Stimulated activated CD8-positive, alpha-beta memory T cell treated with anti-CD3 and anti-CD28 coated beads, Interleukin-7, amount 100 ng/mL, for 24 hours (primary cell): Measurements from ENCODE around the gene VIT.
"Not testable (repeated sequence)": the region's sequence is repeated elsewhere in the genome, so short reads cannot be mapped to it uniquely, and the experiment has no call there.

Source experiments
- DNase-seq: peaks from one replicate; pipeline ENCODE4 v3.0.0-alpha.2; 2020; ENCODE audit warnings: low read depth

VIT gene

DNA sequence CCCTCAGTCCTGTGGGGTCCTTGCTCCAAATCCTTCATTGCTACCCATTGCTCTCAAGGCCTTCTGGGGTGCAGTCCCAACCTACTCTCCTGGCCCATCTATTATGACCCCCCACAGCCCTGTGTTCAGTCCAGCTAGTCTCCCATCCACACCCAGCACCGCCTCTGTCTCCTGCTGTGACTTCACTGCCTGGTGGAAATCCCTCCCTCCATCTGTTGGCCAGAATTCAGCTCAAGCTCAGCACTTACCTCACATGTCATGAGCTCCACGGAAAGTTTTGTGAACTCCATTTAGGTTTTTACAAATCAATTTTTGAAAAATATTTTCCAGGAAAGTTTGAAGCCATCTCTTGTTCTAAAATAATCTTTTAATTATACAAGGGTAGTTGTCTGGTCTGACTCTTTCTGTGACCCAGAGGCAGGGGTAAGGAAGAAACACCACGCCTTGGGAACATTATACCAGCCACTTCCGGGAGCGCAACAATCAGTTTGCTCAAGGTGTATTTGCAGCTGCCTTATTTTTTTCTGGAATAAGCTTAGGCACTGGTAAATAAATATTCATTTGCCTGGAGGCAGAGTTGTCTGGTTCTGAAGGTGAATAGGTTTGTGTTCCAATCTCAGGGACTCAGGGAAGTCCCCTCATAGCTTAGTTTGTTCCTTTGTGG, 110.8 kb downstream of the VIT start:
- DNase-seq: no peak

DNA sequence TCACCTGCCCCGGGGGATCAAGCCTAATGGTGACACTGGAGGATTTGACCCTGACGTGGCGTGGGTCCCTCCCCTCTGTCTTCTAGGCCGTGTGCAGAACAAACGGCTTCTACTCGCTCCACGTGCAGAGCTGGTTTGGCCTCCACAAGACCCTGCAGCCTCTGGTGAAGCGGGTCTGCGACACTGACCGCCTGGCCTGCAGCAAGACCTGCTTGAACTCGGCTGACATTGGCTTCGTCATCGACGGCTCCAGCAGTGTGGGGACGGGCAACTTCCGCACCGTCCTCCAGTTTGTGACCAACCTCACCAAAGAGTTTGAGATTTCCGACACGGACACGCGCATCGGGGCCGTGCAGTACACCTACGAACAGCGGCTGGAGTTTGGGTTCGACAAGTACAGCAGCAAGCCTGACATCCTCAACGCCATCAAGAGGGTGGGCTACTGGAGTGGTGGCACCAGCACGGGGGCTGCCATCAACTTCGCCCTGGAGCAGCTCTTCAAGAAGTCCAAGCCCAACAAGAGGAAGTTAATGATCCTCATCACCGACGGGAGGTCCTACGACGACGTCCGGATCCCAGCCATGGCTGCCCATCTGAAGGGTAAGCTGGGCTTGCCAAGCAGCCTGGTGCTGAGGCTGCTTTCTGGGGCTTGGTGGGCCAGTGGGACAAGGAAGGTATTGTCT, 112.0 kb downstream of the VIT start:
- DNase-seq: no peak

DNA sequence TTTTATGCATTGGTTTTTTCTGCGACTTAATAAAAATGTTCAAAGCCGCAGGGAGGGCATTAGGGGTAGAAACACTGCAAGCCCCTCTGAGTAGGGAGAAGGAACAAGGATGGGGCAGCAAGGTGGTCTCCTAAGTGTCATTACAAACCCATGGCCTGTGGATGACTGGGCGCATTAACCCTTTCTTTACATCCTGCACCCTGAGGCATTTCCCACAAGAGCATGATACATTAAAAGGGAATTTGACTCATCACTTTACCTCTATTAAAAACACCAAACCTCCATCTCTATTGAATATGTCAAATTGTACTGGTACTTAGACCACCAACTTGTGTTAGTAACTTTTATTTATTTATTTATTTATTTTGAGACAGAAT, 112.5 kb downstream of the VIT start:
- DNase-seq: no peak

DNA sequence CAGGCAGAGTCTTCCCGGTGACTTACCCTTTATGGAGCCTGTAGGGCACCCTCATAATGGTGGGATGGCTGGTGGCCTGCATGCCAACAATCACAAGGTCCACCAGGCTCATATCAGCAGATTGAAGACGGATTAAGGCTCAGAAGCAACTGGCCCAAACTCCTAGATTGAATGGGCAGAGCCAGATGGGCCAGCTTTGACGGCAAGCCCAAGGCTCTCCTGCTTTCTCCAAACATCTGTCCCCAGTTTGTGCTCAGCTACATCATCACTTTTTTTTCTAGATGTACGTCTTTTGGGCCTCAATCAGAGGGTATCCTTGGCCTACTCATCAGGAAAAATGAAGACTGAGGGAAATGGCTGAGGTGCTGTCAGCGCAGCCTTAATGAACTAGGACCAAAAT, 114.6 kb downstream of the VIT start:
- no peak for DNase-seq

DNA sequence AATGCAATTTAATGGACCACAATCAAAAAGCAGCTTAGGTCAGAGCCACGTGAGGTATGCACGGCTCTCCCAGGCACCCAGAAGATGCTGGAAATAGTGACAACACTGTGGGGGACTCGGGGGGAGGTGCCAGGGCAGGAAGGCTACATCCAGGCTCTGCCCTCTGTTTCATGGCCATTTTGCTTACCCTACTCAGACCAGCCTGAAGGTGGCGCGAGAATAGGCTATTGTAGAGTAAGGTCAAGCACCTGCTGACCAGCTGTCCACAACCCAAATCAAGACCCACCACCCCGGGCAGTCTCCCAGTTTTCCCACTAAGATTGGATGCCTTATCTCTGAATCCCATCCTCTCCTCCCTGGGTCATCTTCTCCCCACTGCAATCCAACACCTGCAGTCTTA, 115.7 kb downstream of the VIT start:
- DNase-seq: no peak

DNA sequence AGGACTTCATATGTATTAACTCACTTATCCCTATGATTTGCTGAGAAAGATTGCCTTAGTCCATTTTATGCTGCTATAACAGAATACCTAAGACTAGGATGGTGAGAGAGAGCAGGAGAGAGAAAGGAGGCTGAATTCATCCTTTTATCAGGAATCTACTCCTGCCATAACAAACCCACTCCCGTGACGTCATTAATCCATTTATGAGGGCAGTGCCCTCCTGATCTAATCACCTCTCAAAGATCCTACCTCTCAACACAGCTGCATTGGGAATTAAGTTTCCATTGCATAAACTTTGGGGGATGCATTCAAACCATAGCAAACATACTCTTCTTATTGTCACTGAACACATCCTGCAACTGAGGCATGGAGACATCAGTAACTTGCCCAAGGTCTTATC, 122.0 kb downstream of the VIT start:
- no peak for DNase-seq

DNA sequence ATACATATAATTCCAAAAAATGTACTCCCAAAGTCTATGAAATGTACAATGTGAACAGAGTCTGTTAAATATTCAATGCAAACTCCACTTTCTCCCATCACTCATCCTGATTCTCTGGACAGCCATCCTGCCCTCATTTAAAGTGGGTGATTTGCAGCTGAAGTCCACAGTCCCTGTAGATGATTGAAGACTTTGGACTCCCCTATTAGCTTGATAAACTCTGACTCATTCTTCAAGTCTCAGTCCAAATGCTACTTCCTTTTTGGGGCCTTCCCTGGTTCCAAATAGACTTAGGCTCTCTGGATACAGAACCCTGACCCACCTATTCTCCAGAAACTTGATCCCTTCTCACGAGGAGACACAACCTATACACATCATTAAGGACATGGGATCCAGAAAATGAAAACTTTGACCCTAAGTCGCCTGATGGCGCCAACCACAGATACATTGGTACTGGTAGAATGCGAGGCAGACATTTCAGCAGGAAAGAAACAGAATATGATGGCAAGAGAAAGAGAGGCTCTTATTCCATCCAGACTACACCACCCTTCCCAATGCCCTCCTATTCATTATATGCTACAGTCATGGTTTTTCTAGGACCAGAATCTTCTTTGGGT, 122.7 kb downstream of the VIT start:
- DNase-seq: no peak

DNA sequence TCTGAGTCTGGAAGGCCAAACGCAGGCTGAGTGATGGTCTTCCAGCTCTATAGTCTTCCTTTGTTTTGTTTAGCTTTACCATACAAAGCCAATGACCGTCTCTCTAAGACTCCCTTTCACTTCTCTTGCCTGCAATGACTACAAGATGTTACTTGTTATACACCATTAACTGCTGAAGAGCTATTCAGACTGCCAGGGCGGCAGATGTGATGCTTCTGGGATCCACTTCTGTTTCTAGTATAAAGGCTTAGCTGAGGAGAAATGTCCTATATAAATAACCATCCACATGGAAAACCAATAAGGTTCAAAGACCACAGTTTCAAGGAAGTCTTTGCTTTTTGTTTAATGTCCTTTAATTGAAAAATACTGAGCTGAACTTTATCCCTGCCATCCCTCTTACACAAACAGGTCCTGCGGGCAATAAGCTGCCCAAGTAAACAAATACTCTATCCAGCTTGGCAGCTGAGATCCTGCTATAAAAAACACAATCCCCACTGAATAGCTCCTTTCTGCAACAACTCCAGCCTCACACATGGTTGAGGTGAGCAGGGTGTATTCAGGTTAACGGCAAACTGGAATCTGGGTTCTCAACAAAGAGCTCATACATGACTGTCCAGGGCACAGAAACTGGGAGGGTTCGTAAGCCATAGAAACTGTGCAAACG, 124.6 kb downstream of the VIT start:
- DNase-seq: no peak

DNA sequence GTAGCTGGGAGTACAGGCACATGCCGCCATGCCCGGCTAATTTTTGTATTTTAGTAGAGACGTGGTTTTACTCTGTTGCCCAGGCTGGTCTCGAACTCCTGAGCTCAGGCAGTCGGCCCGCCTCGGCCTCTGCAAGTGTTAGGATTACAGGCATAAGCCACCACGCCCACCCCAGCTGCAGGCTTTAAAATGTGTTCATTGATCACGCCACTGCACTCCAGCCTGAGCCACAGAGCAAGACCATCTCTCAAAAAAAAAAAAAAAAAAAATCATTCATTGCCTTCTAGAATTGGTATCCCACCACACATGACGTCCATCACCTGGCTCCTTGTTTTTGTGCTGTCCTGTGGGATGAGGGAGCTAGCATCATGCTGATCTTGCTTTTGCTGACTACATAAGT, 127.4 kb downstream of the VIT start:
- DNase-seq: no peak

DNA sequence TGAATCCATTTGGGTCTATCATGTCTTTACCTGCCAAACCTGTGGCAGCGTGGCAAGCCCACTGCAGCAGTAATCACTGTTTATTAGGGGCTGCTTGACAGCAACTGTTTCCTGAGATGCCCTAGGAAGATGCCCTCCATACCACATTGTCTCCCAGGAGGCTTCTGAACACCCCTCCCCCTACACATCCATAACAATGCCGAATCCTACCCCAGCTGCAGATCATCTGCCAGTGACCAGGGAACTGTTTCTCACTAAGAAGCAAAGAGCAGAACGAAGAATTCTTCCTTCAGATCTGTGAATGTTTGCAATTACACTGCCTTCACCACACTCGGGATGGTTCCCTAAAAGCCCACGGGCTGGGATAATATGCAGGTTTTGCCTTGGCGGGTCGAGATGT, 127.8 kb downstream of the VIT start:
- DNase-seq: no peak

DNA sequence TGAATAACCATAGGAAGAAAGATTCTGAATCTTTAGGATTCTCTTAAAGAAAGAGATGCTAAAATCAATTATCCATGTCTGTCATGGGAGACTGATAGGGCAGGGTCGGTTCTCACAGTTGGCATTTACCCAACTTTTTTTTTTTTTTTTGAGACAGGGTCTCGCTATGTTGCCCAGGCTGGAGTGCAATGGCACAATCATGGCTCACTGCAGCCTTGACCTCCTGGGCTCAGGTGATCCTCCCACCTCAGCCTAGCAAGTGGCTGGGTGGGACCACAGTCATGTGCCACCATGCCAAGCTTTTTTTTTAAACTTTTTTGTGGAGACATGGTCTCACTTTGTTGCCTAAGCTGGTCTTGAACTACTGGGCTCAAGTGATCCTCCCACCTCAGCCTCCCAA, 128.2 kb downstream of the VIT start:
- not testable (repeated sequence) for DNase-seq

DNA sequence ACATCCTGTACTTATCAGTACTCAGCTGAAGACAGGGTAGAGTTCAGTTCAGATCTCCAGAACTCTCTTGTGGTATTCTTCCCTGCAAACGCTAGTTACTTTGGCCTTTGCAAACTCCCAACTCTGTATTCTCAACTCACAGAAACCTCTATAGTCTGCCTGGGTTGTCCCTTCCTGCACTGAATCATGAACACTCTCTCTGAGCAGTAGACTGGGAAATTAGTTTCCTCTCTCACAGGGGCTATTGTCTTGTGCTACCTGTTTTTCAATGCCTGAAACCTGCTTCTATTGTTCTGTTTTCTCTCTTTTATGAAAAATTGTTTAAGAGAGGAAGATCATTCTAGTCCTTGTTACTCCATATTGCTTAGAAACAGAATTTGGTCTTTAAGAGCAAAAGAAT, 134.7 kb downstream of the VIT start:
- no peak for DNase-seq

DNA sequence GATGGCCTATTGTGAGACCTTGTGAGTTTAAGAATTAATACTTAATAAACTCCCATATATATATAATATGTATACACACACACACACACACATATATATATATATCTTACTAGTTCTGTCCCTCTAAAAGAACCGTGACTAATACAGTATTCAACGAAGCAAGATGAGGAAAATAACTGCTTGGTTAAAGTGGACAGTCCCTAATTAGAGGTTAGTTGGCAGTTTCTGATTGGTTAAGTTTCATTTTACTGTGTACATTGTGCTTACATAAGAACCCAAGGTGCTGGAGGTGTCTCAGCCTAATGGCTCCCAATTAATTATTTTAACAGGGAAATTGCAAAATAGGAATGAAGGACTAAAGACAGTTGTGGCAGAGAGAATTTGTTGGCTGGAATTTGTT, 137.7 kb downstream of the VIT start:
- DNase-seq: no peak

DNA sequence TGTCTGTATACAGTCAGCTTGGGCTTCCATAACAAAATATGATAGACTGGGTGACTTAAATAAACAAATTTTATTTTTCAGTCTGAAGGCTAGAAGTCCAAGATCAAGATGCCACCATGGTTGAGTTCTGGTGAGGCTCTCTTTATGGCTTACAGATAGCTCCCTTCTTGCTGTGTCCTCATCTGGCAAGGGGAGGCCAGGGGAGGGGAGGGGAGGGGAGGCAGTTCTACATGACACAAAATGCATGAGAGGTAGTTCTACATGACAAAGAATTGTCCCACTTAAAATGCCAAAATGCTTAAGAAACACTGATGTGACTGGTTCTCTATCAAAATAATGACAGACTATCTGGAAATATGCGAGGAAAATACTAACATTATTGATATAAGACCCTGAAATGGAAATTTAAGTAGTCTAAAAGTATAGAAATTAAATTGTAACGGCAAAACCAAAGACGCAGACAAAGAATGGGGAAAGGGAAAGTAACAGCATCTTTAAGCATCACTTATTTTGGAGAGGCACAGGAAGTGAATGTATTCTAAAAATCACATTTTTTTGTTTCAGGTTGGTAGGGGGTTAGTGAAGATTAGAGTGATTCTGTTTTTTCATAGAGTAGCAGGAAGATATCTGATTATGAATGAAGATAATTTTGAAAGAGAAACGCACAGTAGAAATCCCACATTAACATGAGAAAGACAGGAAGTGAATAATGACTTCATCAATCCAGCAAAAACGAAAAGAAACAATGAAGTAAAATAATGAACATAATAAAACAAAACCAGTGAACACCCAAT, 138.4 kb downstream of the VIT start:
- DNase-seq: no peak

DNA sequence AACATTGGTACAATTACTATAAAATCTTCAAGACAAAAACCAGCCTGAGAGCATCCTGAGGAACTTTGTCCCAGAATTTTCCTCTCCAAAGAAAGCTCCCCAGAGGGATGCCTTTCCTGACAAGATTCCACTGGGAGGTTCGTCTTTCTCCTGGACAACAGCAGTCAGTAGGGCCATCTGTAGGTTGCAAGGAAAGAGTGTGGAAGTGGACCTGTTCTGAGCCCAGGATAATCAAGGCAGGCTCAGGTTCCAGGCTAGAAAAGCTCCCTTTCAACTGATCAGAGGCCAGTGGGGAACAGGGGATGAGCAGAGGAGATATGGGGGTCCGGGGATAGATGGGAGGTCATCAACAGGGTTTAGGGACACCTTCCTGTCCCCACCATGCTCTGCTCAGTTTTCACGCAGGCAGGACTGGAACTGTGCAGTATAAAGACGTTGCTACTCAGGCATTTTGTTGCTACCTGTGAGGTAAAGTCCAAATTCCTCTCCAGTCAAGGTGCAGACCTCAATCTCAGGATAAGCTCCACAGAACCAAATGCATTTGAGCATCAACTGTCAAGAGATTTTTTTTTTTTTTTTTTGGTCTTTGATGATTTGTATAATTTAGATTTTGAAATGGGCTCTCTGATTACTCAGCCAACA, 143.6 kb downstream of the VIT start:
- DNase-seq: no peak

DNA sequence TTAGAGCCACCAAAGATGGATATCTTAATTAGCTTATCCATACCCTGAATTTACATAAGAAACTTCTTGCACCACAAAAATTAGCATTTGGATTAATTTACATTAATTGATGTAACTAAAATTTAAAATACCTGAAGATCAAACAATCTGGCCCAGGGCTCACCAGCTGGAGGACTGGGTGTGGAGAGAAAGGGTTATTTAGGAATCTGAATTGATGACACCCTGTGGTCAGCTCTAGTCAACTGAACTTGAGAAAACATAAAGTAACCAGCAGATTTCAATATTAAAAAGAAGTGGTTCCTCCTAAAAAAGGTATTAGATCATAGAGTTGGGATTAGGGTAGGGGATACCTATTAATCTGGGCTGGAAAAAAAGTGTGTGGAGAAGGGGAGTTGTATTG, 147.3 kb downstream of the VIT start:
- DNase-seq: no peak

DNA sequence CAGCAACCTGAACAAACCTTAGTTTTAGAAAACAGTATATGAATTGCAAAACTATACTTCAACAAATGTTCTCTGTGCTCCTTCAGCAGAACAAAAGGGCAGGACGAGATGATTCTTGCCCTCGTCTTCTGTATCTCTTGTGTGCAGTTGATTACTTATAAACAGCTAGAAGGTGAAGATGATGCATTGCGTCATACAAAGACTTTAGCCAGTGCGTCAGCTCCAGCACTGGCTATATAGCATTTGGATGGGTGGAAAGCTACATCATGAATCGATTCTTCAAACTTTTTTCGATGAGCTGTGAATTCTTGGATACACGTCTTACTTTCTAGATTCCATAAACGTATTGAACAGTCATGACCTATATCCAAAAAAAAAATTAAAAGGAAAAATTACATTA, 152.8 kb downstream of the VIT start:
- no peak for DNase-seq

DNA sequence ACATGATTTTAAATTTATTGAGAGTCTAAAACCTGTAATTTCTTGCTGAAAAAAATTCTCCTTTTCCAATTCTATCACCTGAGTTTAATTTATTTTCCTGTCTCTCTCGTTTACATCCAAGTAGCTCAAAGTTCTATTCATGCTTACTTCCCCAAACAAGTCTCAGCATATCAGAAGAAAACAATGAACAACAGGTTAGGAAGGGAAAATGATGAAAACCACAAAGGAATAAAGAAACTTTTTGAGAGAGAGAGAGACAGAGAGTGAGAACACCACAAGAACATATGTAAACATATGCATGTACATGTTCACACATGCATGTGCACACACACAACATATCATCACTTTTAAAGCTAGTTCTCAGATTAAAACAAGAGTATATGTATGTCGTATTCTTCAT, 157.7 kb downstream of the VIT start:
- DNase-seq: no peak

DNA sequence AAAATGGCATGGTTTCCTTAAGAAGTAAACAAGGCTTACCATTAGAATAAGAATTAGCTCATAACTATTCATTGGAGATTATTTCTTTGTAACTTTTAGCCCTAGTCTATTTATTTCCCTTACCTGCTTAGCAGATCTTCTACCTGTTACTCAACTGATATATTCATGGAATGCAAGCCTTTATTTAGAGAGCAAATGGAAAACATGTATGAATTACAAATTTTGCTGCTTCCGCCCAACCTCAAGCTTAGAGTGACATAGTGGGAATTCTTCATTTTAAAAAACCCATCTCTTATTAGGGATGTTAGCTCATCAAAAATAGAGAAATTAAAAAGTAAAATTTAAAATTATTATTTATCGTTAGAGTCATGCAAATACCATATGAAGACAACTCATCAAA, 158.9 kb downstream of the VIT start:
- DNase-seq: no peak

DNA sequence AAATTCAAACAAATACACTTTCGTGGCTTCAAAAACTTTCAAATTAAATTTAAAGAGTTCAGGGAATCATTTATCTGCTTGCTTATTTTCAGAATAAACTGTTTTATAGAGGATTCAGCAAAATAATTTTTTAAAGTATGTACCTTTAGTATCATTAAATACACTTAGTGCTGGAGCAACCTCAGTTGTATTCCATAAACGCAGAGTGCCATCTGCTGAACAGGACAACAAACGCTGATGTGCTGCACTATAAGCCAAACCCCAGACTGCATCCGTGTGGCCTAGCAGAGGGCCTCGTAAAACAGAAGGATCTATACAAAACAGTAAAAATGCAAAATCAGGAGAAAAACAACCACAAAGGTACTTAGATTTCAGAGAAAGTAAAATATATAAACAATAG, 161.2 kb downstream of the VIT start:
- no peak for DNase-seq

DNA sequence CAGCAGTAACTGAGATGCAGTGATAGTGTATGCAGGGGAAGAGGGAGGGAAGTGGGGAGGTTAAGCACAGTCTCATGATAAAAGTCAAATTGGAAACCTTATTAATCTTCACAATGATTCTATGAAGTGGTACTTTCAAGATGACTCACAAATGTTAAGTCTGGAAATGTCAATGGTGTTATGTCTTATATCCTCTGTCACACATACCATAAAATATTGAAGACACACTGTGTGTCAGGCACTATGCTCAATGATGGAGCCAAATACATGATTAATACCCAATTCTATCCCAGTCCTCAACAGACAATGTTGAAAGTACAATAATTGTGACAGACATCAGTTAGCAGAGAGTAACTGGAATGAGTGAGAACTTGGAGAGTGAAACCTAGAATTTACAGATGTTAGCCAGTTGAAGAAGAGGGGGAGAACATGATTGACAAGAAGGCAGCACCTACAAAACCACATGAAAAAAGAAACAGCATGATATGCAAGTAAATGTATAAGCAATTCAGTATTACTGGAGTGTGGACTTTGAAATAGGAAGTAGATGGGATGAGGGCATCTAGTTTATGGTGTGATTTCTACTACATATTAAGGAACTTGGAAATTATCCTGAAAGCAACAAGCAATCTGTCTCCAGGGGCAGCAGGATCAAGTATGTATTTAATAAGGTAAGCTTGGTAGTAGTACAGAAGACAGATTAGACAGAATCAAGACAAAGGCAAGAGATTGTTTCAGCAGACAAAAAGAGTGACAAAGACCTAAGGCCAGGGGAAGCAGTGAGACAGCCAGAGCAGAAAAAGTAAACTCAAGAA, 162.3 kb downstream of the VIT start:
- DNase-seq: no peak
